ENCODE results near the gene DIABLO. TPM values are rescaled to one million over a fixed set of nuclear protein-coding genes. Genes with fewer than 3 reads are reported as not detected.

DIABLO gene
- 10 to 100 TPM; 30.8 to 43.6 (median 39.3) TPM for total RNA-seq

- Histone ChIP-seq H3K27me3 (no peaks in the 10 kb centered on the region), H3K9me3 (no peaks in the 10 kb centered on the region), H3K4me1 (peaks cover 28 to 36% (median 36%) of the 10 kb centered on the region in 4 donors), H3K36me3 (peaks cover 0 to 59% (median 43%) of the 10 kb centered on the region in 4 donors), H3K27ac (replicated peaks in 1 of 4) (peak within 1 kb of the TSS; percentile 93 to 97 (median 96)), H3K4me3 (peak within 1 kb of the TSS; percentile 70 to 97 (median 92))
- DNase-seq (ENCODE audit: extremely low spot score): peak; percentile 100
- WGBS: 2% methylated on average over 24 of the region's 74 CpGs
- TF ChIP-seq EP300 (IDR thresholded peaks at IDR 0.05): no peak
- TF ChIP-seq POLR2A (IDR thresholded peaks at IDR 0.05; ENCODE audit: low read depth): peak; percentile 93
- TF ChIP-seq CTCF (IDR thresholded peaks at IDR 0.05): no peak
- peak; percentile 100 for TF ChIP-seq POLR2AphosphoS5 (IDR thresholded peaks at IDR 0.05)
- intact Hi-C loops (cut with DNase I): loop anchor here (5.0 kb wide), 1 partner anchor 41 kb away; the partner anchor contains the start of gene VPS33A
These were observed at the start of gene DIABLO for GRCh38 chr12:122225683-122226365. TSS of gene DIABLO (minus strand) at chr12:122226052. CDS start at chr12:122226014, 38 bp downstream.

GRCh38 chr12:122275459-122275858 is 49.6 kb upstream of the DIABLO start:
- no peak for TF ChIP-seq CTCF (IDR thresholded peaks at IDR 0.05)
- no peak for TF ChIP-seq POLR2A (IDR thresholded peaks at IDR 0.05; ENCODE audit: low read depth)
- TF ChIP-seq EP300 (IDR thresholded peaks at IDR 0.05): no peak
- TF ChIP-seq POLR2AphosphoS5 (IDR thresholded peaks at IDR 0.05): no peak
- no peak overlapping the region for H3K4me3 ChIP-seq
- peaks cover 64 to 94% (median 83%) of the 10 kb centered on the region in 4 donors for H3K36me3 ChIP-seq
- no peak for DNase-seq (ENCODE audit: extremely low spot score)
- intact Hi-C loops (cut with DNase I): no loop called here
- 85% methylated on average over 8 of the region's 8 CpGs for WGBS
- H3K9me3 ChIP-seq: no peaks in the 10 kb centered on the region
- no peak overlapping the region for H3K27ac ChIP-seq (replicated peaks in 1 of 4)
- H3K4me1 ChIP-seq: no peaks in the 10 kb centered on the region
- H3K27me3 ChIP-seq: no peaks in the 10 kb centered on the region

GRCh38 chr12:122266230-122266901 is 40.5 kb upstream of the DIABLO start, which contains the start of gene VPS33A:
TSS of gene VPS33A (minus strand) at chr12:122266494. CDS start at chr12:122266408, 86 bp downstream.
- under 1% methylated on average over 30 of the region's 56 CpGs for WGBS
- Histone ChIP-seq H3K36me3 (peaks cover 25 to 44% (median 34%) of the 10 kb centered on the region in 4 donors), H3K4me3 (peak within 1 kb of the TSS; percentile 87 to 95 (median 92)), H3K9me3 (no peaks in the 10 kb centered on the region), H3K4me1 (peaks cover 13 to 28% (median 18%) of the 10 kb centered on the region in 4 donors), H3K27me3 (no peaks in the 10 kb centered on the region), H3K27ac (replicated peaks in 1 of 4) (peak within 1 kb of the TSS; percentile 87 to 91 (median 90))
- intact Hi-C loops (cut with DNase I): loop anchor here (5.0 kb wide), 1 partner anchor 39 kb away; the partner anchor contains the start of gene DIABLO
- peak; percentile 99 for DNase-seq (ENCODE audit: extremely low spot score)
- TF ChIP-seq POLR2A (IDR thresholded peaks at IDR 0.05; ENCODE audit: low read depth): no peak
- TF ChIP-seq POLR2AphosphoS5 (IDR thresholded peaks at IDR 0.05): peak; percentile 91 to 96
- TF ChIP-seq CTCF (IDR thresholded peaks at IDR 0.05): peak in 1 of 3 experiments; percentile 11

GRCh38 chr12:122265886-122266229 is 40.0 kb upstream of the DIABLO start:
- DNase-seq (ENCODE audit: extremely low spot score): peak; percentile 93
- intact Hi-C loops (cut with DNase I): loop anchor here (5.0 kb wide), 1 partner anchor 39 kb away; the partner anchor contains the start of gene DIABLO

More at GRCh38 chr12:122265886-122266229, 40.0 kb upstream of the DIABLO start:
- 0% methylated on average over 8 of the region's 17 CpGs for WGBS
- peaks cover 24 to 44% (median 34%) of the 10 kb centered on the region in 4 donors for H3K36me3 ChIP-seq
- no peaks in the 10 kb centered on the region for H3K27me3 ChIP-seq
- peaks cover 13 to 28% (median 18%) of the 10 kb centered on the region in 4 donors for H3K4me1 ChIP-seq
- TF ChIP-seq EP300 (IDR thresholded peaks at IDR 0.05) (no peak), POLR2AphosphoS5 (IDR thresholded peaks at IDR 0.05) (no peak), POLR2A (IDR thresholded peaks at IDR 0.05; ENCODE audit: low read depth) (no peak), CTCF (IDR thresholded peaks at IDR 0.05) (no peak)
- H3K27ac ChIP-seq (replicated peaks in 1 of 4): peak overlapping the region; percentile 87 to 91 (median 90)
- H3K4me3 ChIP-seq: peak overlapping the region; percentile 87 to 95 (median 92)
- no peaks in the 10 kb centered on the region for H3K9me3 ChIP-seq
